OCI-LY1 (cell line): ENCODE data around the gene IQSEC1.

Experiments used
- H2AFZ ChIP-seq: fragments of 200-600 bp; sonication (generic), shearing (Covaris generic); 2 replicates; pipeline ENCODE4 v1.6.0; 2014; ENCODE audit warnings: antibody characterized with exemption, mild to moderate bottlenecking, low read length
- H3F3A ChIP-seq: fragments of 200-600 bp; sonication (generic), shearing (Covaris generic); 2 replicates; pipeline ENCODE4 v1.6.0; 2014; ENCODE audit warnings: mild to moderate bottlenecking, antibody characterized with exemption, low read length, moderate library complexity; ENCODE audit not compliant: insufficient read depth
- H3K27ac ChIP-seq: fragments of 200-600 bp; sonication (generic); 2 replicates; pipeline ENCODE4 v1.5.1; 2014; ENCODE audit warnings: low read length, mixed run types, mild to moderate bottlenecking, low read depth; ENCODE audit not compliant: poor library complexity, severe bottlenecking
- H3K27me3 ChIP-seq: fragments of 200-600 bp; sonication (generic); 2 replicates; pipeline ENCODE4 v1.6.0; 2014; ENCODE audit warnings: antibody characterized with exemption, mild to moderate bottlenecking, low read length, moderate library complexity; ENCODE audit not compliant: insufficient read depth
- H3K36me3 ChIP-seq: fragments of 200-600 bp; sonication (generic); 2 replicates; pipeline ENCODE4 v1.6.1; 2014; ENCODE audit warnings: mild to moderate bottlenecking, antibody characterized with exemption, low read length, moderate library complexity, mixed read lengths; ENCODE audit not compliant: insufficient read depth
- H3K4me1 ChIP-seq: fragments of 200-600 bp; sonication (generic); 2 replicates; pipeline ENCODE4 v1.5.1; 2014; ENCODE audit warnings: mild to moderate bottlenecking, low read length, moderate library complexity; ENCODE audit not compliant: insufficient read depth, severe bottlenecking
- H3K4me2 ChIP-seq: fragments of 200-600 bp; sonication (generic), shearing (Covaris generic); 2 replicates; pipeline ENCODE4 v1.6.1; 2014; ENCODE audit warnings: low read length
- H3K4me3 ChIP-seq: fragments of 200-600 bp; sonication (generic); 2 replicates; pipeline ENCODE4 v1.5.1; 2014; ENCODE audit warnings: low read length, low read depth, mild to moderate bottlenecking, mixed read lengths; ENCODE audit not compliant: poor library complexity, severe bottlenecking
- H3K79me2 ChIP-seq: fragments of 200-600 bp; shearing (Covaris generic); 2 replicates; pipeline ENCODE4 v1.6.1; 2016; ENCODE audit warnings: mixed run types, low read length, mixed read lengths; ENCODE audit not compliant: insufficient read depth
- H3K9ac ChIP-seq: fragments of 200-600 bp; sonication (generic), shearing (Covaris generic); 2 replicates; pipeline ENCODE4 v1.6.1; 2014; ENCODE audit warnings: mild to moderate bottlenecking, low read length, mixed read lengths
- H3K9me2 ChIP-seq: fragments of 200-600 bp; sonication (generic), shearing (Covaris generic); 2 replicates; pipeline ENCODE4 v1.6.1; 2014; ENCODE audit warnings: low read depth, mild to moderate bottlenecking, low read length, mixed read lengths
- H3K9me3 ChIP-seq: fragments of 200-600 bp; shearing (Covaris generic); 2 replicates; pipeline ENCODE4 v1.6.1; 2014; ENCODE audit warnings: low read length, mixed read lengths
- H4K20me1 ChIP-seq: fragments of 200-600 bp; sonication (generic), shearing (Covaris generic); 2 replicates; pipeline ENCODE4 v1.6.0; 2016; ENCODE audit warnings: mild to moderate bottlenecking, low read length; ENCODE audit not compliant: insufficient read depth
- EZH2 ChIP-seq: fragments of 200-600 bp; sonication (generic), shearing (Covaris generic); IDR thresholded peaks from 2 replicates; pipeline ENCODE4 v1.8.0; 2017; ENCODE audit warnings: borderline replicate concordance, mixed run types, mild to moderate bottlenecking, antibody characterized with exemption, low read length, moderate library complexity, mixed read lengths
- TF ChIP-seq, protein P1 (sequence below): fragments of 200-600 bp; sonication (generic), shearing (Covaris generic); IDR thresholded peaks from 2 replicates; pipeline ENCODE4 v1.5.1; 2017; ENCODE audit warnings: mild to moderate bottlenecking, antibody characterized with exemption, low read length, moderate library complexity, mixed read lengths

IQSEC1 gene

DNA sequence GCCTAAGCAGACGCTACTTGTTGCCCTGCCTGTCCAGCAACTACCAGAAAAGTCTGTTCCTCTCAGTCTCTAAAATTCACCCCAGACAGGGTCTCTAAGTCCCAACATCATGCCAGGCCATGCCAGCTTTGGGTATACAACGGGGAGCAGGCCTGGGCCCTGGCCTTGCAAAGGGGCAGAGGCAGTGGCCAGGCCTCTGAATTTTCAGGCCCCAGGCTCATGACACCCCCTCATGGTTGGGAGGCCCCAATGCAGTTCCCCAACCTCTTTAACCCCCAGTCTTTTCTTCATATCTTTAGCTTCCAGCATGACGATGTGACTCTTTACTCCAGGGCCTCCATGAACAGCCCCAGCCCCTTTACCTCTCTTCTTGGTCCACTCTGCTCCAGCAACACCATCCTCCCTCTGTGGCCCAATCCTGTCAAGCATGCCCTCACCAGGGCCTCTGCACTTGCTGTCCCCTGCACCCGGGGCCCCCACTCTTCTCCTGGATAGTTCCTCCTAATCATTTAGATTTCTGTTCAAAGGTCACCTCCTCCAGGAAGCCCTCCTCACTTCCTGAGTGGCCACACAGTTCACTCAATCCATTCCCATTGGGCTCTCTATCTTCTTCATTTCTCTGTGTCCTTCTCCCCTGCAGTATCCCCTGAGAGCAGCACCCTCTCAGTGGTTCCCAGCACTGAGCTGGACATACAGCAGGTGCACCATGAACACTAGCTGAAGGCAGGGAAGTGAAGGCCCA is 4.8 kb downstream of the IQSEC1 start:
- Histone ChIP-seq H3K9me2 (no peaks in the 10 kb centered on the region), H3K4me1 (peaks cover 20% of the 10 kb centered on the region), H3K27me3 (peaks cover 10% of the 10 kb centered on the region; the same call in 1 of the 2 replicates), H3K9ac (no peak overlapping the region), H3K79me2 (no peaks in the 10 kb centered on the region), H3K4me3 (no peak overlapping the region), H2AFZ (no peak overlapping the region), H3K27ac (no peak overlapping the region), H4K20me1 (no peaks in the 10 kb centered on the region), H3K4me2 (no peak overlapping the region), H3F3A (no peaks in the 10 kb centered on the region), H3K9me3 (no peaks in the 10 kb centered on the region), H3K36me3 (no peaks in the 10 kb centered on the region)
- TF ChIP-seq, protein P1, sequence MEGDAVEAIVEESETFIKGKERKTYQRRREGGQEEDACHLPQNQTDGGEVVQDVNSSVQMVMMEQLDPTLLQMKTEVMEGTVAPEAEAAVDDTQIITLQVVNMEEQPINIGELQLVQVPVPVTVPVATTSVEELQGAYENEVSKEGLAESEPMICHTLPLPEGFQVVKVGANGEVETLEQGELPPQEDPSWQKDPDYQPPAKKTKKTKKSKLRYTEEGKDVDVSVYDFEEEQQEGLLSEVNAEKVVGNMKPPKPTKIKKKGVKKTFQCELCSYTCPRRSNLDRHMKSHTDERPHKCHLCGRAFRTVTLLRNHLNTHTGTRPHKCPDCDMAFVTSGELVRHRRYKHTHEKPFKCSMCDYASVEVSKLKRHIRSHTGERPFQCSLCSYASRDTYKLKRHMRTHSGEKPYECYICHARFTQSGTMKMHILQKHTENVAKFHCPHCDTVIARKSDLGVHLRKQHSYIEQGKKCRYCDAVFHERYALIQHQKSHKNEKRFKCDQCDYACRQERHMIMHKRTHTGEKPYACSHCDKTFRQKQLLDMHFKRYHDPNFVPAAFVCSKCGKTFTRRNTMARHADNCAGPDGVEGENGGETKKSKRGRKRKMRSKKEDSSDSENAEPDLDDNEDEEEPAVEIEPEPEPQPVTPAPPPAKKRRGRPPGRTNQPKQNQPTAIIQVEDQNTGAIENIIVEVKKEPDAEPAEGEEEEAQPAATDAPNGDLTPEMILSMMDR: no peak
- TF ChIP-seq EZH2: no peak

DNA sequence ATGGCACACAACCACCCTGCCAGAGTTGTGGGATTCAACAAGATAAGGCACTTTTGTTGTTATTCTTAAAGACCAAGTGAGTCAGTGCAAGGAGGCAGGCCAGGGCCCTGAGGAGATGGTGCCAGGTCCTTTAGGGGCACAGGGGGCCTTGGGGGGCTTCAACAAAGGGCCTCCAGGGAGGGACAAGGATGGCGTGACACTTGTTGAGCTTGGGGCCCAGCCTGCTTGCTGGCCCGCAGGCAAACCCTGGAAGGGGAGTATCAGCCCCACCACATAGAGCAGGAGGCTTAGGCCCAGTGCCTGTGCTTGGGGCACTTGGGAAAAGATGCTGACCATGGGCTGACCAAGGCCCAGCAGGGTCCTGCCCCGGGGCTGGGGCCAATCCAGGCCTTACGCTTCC is 5.5 kb downstream of the IQSEC1 start:
- Histone ChIP-seq H3K79me2 (no peaks in the 10 kb centered on the region), H4K20me1 (no peaks in the 10 kb centered on the region)

DNA sequence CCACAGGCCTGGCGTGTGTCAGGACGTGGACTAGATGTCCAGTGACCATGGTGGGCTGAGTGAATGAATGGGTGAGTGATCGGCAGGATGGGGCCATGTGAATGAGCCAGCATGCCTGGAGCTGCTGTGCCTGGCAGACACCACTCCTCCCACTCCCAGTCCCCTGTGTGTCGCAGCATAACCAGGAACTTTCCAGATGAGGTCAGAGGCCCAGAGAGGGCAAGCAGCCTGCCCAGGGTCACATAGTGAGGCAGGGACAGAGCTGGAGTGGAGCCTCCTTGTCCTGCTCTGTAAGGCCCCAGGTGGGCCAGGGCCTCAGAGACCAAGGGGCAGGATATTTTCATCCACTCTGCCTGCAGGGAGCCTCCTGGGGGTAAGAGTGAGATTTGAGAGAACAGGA is 6.4 kb downstream of the IQSEC1 start:
- H3K9me3 ChIP-seq: no peaks in the 10 kb centered on the region

More for the DNA sequence above, 5.5 kb downstream of the IQSEC1 start:
- H3K27me3 ChIP-seq: peaks cover 10% of the 10 kb centered on the region; the same call in 1 of the 2 replicates
- no peaks in the 10 kb centered on the region for H3K36me3 ChIP-seq
- no peak overlapping the region for H3K4me3 ChIP-seq
- no peaks in the 10 kb centered on the region for H3K9me2 ChIP-seq
- H3K4me2 ChIP-seq: no peak overlapping the region
- no peak for TF ChIP-seq EZH2
- TF ChIP-seq, protein P1: no peak
- no peak overlapping the region for H3K27ac ChIP-seq
- no peaks in the 10 kb centered on the region for H3F3A ChIP-seq
- H2AFZ ChIP-seq: no peak overlapping the region
- H3K4me1 ChIP-seq: peaks cover 16% of the 10 kb centered on the region
- no peaks in the 10 kb centered on the region for H3K9me3 ChIP-seq
- no peak overlapping the region for H3K9ac ChIP-seq

More for the DNA sequence above, 6.4 kb downstream of the IQSEC1 start:
- peaks cover 16% of the 10 kb centered on the region for H3K27me3 ChIP-seq
- H3K79me2 ChIP-seq: no peaks in the 10 kb centered on the region
- no peaks in the 10 kb centered on the region for H3K9me2 ChIP-seq
- no peaks in the 10 kb centered on the region for H3F3A ChIP-seq
- peaks cover 7% of the 10 kb centered on the region for H3K4me1 ChIP-seq
- no peak overlapping the region for H3K27ac ChIP-seq
- no peak overlapping the region for H3K9ac ChIP-seq
- no peak overlapping the region for H2AFZ ChIP-seq
- H3K4me2 ChIP-seq: no peak overlapping the region
- no peak overlapping the region for H3K4me3 ChIP-seq
- TF ChIP-seq EZH2: no peak
- TF ChIP-seq, protein P1: no peak
- no peaks in the 10 kb centered on the region for H4K20me1 ChIP-seq
- no peaks in the 10 kb centered on the region for H3K36me3 ChIP-seq
